ENCODE data around the gene BRSK2.
"Not testable (repeated sequence)": the region's sequence is repeated elsewhere in the genome, so short reads cannot be mapped to it uniquely, and the experiment has no call there.

BRSK2 gene

DNA sequence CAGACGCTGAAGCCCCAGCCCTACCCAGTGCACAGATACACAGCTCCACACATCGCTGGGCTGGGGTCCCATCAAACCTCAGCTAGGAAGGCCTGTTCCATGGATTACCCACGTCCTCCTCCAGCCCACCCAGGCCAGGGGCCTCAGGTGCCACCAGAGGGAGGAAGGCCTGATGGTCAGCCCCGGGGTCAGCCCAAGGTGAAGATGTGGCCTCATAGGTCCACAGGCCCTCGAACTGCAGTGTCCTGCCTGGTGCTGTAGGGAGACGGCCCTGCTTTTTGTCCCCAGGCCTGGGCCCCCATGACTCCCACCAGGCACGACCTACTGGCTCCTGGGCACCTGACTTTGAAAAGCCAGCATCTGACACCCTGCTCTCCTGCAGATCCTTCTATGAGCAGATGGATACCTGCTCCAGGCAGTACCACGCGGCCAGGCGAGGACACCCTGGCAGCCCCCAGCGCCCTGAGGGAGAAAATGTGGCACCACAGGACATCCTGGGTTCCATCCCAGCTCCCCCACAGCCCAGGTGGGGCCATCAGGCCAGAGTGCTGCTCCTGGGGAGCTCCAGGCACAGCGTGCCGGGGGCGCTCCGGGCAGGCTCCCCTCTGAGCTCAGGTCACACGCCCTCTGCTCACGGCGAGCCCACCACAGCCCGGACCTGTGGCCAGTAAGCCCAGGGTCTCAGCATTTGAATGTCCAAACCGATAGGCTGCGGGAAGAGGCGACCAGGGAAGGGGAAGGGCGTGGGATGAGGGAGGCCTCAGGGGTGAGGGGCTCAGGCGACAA, 112.6 kb downstream of the BRSK2 start:
- no peak for DNase-seq

DNA sequence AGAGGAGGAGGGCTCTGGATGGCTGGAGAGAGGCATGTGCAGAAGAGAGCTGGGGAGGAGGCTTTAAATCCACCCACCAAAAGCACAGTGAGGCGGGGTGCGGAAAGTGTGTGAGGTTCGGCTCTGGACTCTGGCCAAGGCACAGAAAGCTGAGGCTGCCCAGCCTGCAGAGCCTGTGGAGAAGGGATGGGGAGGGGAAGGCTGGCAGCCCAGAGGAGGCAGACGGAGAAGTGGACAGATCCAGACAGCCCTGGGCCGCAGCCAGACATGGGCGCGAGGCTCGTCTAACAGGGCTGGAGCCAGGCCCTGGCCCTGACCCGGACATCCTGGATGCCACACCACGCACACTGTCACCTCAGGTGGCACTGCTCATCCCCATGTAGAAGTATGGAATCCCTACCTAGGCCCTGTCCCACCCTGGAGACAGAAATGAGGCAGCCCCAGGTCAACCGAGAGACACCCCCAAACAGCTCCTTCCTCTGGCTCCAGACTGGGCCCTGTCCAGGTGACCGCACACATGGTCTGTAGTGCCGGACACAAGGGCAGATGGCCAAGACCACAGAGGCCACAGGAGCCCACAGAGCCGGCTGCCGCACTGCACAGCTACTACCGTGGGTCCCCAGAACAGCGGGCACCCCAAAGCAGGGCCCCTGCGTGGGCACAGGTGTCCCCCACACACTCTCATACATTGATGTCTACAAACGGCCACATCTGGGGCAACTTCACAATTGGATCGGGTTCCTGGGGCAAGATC, 113.4 kb downstream of the BRSK2 start:
- no peak for DNase-seq

DNA sequence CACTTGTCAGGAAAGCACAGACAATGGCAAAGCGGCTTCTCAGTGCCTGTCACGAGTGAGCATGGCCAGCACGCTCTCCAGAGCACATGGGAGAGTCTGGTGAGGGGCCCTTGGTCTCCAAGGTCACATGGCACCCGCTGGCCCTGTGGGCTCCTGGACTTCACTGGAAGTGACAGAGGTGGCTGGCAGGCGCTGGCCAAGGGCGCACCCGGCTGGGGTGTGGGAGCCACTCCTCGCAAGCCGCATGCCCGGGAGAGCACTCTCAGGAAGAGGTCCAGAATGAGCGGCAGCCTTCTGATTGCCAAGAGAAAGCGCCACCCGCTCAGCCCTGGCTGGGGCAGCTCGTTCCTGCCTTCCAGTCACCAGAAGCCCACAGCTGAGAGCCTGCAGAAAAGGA, 114.0 kb downstream of the BRSK2 start:
- no peak for DNase-seq

DNA sequence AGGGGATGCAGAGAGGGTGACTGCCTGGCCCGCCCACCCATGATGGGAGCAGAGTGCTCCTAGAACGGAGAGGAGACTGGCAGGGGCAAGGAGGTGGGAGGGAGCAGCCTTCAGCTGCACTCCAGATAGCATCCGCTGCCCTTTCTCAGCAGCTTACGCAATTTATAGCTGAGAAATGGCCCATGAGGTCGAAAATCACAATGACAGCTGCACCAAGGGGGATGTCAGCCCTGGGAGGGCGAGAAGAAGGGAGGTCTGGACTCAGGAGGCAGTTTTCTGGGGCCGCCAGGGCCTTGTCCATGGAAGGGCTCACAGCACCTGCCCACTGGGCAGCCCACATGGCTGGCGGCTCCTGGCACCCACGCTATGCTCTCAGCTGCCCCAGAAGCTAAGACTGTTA, 114.4 kb downstream of the BRSK2 start:
- DNase-seq, result no peak

DNA sequence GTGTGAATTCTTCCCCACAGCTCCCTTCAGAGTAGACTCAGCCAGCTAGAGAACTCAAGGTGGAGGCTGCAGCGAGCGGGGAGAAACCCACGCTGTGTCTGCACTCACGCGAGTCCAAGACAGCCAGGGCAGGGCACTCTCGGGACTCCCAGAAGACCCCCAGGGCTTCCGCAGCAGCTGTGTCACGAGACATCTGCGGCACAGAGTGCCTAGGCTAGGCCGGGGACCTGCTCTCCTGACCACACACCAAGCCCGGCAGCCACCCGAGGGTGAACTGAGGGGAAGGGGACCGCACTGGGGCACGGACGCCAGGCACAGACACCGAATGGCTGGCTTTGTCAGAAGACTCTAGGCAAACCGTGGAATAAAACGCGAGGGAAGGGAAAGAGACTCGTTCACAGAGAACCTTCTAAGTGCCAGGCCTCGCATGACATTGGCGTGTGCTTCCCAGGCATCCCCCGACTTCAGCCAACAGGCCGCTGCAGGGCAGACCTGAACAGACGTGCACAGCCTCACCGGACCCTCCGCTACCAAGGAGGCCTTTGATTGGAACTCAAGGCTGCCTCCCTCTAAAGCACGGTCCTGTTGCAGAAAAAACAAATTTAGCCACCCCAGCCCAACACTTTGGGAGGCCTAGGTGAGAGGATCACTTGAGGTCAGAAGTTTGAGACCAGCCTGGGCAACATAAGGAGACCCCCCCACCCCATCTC, 115.0 kb downstream of the BRSK2 start:
- DNase-seq, result no peak

DNA sequence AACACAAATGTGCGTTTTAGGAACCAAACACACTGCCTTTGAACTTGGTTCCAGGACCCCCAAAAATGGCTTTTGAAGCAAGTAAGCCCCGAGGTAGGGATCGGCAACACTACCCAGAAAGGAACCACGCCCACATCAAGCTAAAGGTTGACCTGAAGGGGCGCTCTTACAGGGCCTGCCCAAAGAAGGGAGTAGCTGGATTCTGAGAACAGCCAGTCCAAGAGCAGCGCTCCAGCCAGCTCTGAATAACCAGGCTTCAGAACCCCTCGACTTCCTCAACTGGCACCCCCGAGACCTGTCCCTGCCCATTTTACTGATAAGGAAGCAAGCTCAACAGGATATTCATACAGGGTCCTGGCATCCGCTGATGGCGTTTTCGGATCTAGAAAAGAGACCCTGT, 115.7 kb downstream of the BRSK2 start:
- no peak for DNase-seq

DNA sequence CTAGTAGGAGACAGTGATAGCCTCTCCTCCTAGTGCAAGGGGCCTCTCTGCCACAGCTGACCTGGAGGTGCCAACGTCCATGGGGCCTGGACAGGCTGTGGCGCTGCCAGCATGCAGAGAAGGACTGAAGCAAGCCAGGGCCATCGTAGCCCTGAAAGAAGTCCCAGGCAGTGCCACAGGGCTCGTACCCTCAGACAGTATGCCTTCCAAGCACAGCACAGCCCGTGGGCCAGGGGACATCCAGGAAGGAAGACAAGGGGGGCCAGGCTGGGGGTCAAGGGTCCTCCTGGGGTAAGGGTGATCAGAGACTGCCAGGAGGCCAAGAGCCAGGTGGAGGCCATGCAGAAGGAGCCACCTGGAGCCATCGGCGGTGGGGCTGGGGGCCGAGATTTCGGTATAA, 117.2 kb downstream of the BRSK2 start:
- DNase-seq, result no peak

DNA sequence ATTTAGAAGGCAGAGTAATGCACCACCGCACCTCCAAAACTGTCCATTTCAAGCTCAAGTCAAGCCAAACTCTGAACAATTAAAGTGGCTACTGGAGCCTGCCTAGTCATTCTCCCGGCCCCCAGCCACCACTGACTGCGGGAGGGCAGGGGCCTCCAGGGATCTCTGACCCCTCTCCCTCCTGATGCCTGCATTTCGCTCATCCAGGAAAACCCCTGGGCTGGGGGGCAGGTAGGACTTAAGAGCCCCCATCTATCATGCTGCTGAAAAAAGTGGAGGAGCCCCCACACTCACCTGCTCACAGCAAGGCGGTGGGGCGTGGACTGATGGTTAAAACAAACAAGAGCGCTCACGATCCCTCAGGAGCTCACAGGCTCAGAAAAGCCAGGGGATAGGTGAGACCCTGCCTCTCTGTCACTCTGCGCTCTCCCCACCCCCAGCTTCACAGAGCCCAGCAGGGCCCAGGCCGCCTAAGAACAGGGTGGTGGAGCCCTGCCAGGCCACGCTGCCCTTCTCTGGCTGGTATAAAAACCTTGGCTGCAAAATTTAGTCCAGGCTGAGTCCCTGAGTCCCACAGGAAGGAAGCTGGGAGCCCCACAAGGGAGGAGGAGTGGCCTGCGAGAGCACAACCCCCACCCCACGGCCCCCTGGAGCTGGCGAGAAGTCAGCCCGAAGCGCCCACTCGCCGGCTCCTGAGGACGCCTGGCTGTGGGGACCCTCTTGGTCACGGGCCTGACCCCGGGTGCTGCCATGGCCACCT, 117.8 kb downstream of the BRSK2 start:
- no peak for DNase-seq

DNA sequence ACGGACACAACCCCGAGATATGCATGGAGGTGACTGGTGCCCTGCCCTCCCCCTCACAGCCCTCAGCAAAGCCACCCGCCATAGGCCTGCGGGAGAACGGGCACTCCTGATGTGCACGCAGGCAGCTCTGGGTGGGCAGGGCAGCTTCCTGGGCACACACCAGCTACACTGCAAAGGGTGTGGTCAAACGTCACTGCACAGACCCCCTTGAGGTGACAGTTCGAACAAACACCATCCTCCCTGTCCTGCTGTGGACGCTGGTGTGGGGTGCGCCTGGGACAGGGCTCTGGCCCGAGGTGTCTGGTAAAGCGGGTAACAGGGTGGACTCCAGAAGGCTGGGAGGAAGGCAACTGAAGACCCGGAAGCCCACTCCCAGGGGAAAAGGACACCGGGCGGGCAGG, 118.8 kb downstream of the BRSK2 start:
- no peak for DNase-seq

DNA sequence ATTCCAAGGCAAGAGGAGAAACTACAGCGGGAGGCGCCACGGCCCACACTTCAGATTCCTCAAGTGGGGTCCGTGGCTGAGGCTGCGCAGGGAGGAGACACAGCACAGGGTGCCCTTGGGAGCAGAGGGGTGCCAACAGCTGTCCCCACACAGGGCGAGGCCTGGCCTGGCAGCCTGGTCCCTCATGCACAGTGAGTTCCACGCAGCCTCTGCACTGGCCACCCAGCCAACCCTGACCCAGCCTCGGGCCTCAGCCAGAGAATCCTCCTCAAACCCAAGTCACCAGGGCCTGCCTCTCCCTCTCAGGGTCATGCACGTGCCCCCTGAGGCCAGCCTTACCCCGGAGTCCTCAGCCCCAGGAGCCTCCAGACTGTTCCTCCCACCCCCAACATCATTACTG, 119.3 kb downstream of the BRSK2 start:
- DNase-seq, result no peak

DNA sequence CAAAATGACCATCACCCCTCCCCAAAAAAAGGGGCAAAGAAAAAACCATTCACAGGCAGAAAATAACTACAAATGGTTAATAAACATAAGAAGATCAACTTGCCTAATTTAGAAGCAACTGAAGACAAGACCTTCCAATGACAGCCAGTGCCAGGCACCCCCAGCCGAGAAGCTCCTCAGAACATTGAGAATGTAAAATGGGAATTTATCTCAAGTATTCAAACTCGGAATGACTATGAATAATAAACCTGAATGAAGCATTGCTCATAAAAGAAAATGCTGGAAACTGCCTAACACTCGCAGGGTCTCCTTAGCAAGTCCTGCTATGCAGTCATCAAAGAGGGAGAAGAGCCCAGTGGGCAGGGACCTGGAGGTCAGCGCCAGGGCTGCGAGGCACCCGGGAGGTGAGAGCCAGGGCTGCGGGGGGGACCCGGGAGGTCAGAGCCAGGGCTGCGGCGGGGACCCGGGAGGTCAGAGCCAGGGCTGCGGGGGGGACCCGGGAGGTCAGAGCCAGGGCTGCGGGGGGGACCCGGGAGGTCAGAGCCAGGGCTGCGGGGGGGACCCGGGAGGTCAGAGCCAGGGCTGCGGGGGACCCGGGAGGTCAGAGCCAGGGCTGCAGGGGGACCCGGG, 120.0 kb downstream of the BRSK2 start:
- DNase-seq, result no peak

DNA sequence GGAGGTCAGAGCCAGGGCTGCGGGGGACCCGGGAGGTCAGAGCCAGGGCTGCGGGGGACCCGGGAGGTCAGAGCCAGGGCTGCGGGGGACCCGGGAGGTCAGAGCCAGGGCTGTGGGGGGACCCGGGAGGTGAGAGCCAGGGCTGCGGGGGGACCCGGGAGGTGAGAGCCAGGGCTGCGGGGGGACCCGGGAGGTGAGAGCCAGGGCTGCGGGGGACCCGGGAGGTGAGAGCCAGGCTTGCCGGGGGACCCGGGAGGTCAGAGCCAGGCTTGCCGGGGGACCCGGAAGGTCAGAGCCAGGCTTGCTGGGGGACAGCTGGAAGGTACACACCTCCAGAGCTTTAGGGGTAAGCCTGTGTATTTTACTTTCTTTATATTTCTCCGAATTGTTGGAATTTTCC, 120.6 kb downstream of the BRSK2 start:
- not testable (repeated sequence) for DNase-seq

DNA sequence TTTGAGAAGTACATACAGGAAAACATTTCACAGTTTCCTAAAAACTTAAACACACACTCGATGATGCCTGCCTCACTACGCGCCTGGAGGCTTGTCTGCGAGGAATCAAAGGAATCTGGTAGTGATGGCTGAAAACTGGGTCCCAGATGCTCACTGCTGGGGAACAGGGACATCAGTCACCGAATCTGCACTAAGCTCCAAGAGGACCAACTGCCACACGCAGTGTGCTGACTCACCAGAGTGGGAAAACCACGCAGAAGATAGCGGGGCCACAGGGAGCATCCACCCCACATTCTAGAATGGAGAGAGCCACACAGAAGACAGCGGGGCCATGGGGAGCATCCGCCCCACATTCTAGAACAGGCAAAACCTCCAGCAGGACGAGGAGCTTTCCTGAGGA, 121.2 kb downstream of the BRSK2 start:
- no peak for DNase-seq

DNA sequence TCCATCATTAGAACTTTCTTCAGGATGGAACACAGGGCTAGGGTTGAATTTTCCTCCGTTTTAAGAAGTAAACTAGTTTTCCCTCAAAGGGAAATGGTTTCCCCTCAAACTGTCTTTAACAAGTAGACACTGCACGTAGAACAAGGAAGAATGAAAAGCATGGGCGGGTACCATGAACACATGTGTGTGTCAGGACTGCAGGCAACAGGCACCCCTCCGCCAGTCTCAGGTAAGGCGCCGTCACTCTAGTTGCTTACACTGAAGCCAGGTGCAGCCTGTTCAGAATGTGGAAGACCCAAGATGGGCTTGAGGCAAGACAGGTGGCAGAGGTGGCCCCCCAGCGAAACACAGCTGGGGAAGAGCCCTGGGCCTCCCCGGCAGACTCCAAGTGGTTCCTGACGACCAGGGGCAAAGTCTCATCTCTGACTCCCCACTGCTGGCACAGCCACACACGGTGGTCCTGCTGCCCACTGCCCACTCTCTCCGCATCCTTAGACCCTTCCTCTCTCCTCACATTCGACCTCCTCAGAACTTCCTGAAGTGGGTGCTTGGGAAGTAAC, 122.3 kb downstream of the BRSK2 start:
- DNase-seq, result no peak

Data from activated CD4-positive, alpha-beta T cell treated with anti-CD3 and anti-CD28 coated beads for 1 hour (primary cell).